HEK293 (cell line): ENCODE measurements around the gene SERINC1.

Experiments used
- CTCF ChIA-PET: fragments of 350-600 bp; formaldehyde crosslinking; extraction: SDS; loops from one replicate; lab custom pipeline; 2021; ENCODE audit warnings: antibody characterized with exemption; lab: Yijun Ruan, JAX
- POLR2A ChIA-PET: fragments of 300-600 bp; formaldehyde crosslinking; extraction: SDS; loops from one replicate; lab custom pipeline; 2020; ENCODE audit warnings: antibody characterized with exemption, inconsistent platforms; lab: Yijun Ruan, JAX
- H3K27ac ChIP-seq: fragments of 200-500 bp; sonication (Bioruptor generic); 2 replicates; pipeline ENCODE4 v1.5.1; 2014; ENCODE audit warnings: low read depth, low read length, control low read depth, inconsistent platforms; ENCODE audit errors: extremely low read depth
- H3K36me3 ChIP-seq, 2 experiments: fragments of 200-500 bp in 1 of 2; sonication (Bioruptor generic) in 1 of 2; 1 replicate in 1 of 2; 2 replicates in 1 of 2; pipeline ENCODE4 v1.5.1; 2014 to 2017; ENCODE audit warnings: inconsistent platforms in 2 of 2, low read length in 2 of 2; ENCODE audit not compliant: control insufficient read depth in 2 of 2, insufficient read depth in 1 of 2
- H3K4me1 ChIP-seq: fragments of 200-500 bp; sonication (Bioruptor generic); 2 replicates; pipeline ENCODE4 v1.5.1; 2014; ENCODE audit warnings: mild to moderate bottlenecking, low read length, inconsistent platforms; ENCODE audit not compliant: control insufficient read depth, insufficient read depth
- H3K4me3 ChIP-seq: 2 replicates; pipeline ENCODE4 v1.5.1; 2011; ENCODE audit warnings: low read depth, mild to moderate bottlenecking, control low read depth, low read length, moderate library complexity
- H3K9me3 ChIP-seq: fragments of 200-500 bp; sonication (Bioruptor generic); 2 replicates; pipeline ENCODE4 v1.5.1; 2014; ENCODE audit warnings: low read depth, low read length, inconsistent platforms; ENCODE audit not compliant: control insufficient read depth, insufficient read depth
- HOXD13 ChIP-seq: sonication (generic); formaldehyde crosslinking; IDR thresholded peaks from 2 replicates; pipeline ENCODE4 v1.8.0; 2022; ENCODE audit warnings: missing genetic modification reagents, borderline replicate concordance
- SCRT1 ChIP-seq: fragments of 450-650 bp; formaldehyde crosslinking; IDR thresholded peaks from 2 replicates; pipeline ENCODE4 v1.5.1; 2016; ENCODE audit warnings: missing biosample characterization, missing genetic modification characterization, borderline replicate concordance
- SCRT2 ChIP-seq: fragments of 450-650 bp; formaldehyde crosslinking; IDR thresholded peaks from 2 replicates; pipeline ENCODE4 v1.5.1; 2016; ENCODE audit warnings: missing biosample characterization, missing genetic modification characterization
- SP7 ChIP-seq: fragments of 450-650 bp; formaldehyde crosslinking; IDR thresholded peaks from 2 replicates; pipeline ENCODE4 v1.5.1; 2016; ENCODE audit warnings: missing biosample characterization, missing genetic modification characterization
- YY1 ChIP-seq: fragments of 450-650 bp; formaldehyde crosslinking; IDR thresholded peaks from 2 replicates; pipeline ENCODE4 v1.5.1; 2018; ENCODE audit warnings: missing biosample characterization, missing genetic modification characterization
- ZNF121 ChIP-seq: fragments of 450-650 bp; formaldehyde crosslinking; IDR thresholded peaks from 2 replicates; pipeline ENCODE4 v1.5.1; 2016; ENCODE audit warnings: missing biosample characterization, missing genetic modification characterization
- ZNF133 ChIP-seq: fragments of 450-650 bp; formaldehyde crosslinking; IDR thresholded peaks from 2 replicates; pipeline ENCODE4 v1.5.1; 2016; ENCODE audit warnings: missing biosample characterization, missing genetic modification characterization
- ZNF184 ChIP-seq: fragments of 450-650 bp; IDR thresholded peaks from 2 replicates; pipeline ENCODE4 v1.5.1; 2018; ENCODE audit warnings: missing biosample characterization, mild to moderate bottlenecking, missing genetic modification characterization
- ZNF239 ChIP-seq: fragments of 450-650 bp; formaldehyde crosslinking; IDR thresholded peaks from 2 replicates; pipeline ENCODE4 v1.5.1; 2016; ENCODE audit warnings: missing biosample characterization, missing genetic modification characterization
- ZNF248 ChIP-seq: fragments of 450-650 bp; formaldehyde crosslinking; IDR thresholded peaks from 2 replicates; pipeline ENCODE4 v1.5.1; 2017; ENCODE audit warnings: missing biosample characterization, missing genetic modification characterization
- ZNF510 ChIP-seq: fragments of 450-650 bp; formaldehyde crosslinking; IDR thresholded peaks from 2 replicates; pipeline ENCODE4 v1.5.1; 2018; ENCODE audit warnings: mild to moderate bottlenecking, missing genetic modification characterization, missing biosample characterization; ENCODE audit not compliant: insufficient replicate concordance
- ZNF768 ChIP-seq: fragments of 450-650 bp; formaldehyde crosslinking; IDR thresholded peaks from 2 replicates; pipeline ENCODE4 v1.5.1; 2018; ENCODE audit warnings: missing biosample characterization, mild to moderate bottlenecking, missing genetic modification characterization
- TF ChIP-seq, protein P1 (sequence below): fragments of 450-650 bp; formaldehyde crosslinking; IDR thresholded peaks from 2 replicates; pipeline ENCODE4 v1.5.1; 2017; ENCODE audit warnings: missing biosample characterization, missing genetic modification characterization
- TF ChIP-seq, protein P2 (sequence below): fragments of 450-650 bp; formaldehyde crosslinking; IDR thresholded peaks from 2 replicates; pipeline ENCODE4 v1.5.1; 2016; ENCODE audit warnings: missing biosample characterization, missing genetic modification characterization, low read depth
- TF ChIP-seq, protein P3 (sequence below): fragments of 450-650 bp; formaldehyde crosslinking; IDR thresholded peaks from 2 replicates; pipeline ENCODE4 v1.5.1; 2017; ENCODE audit warnings: missing biosample characterization, missing genetic modification characterization
- TF ChIP-seq, protein P4 (sequence below): fragments of 450-650 bp; formaldehyde crosslinking; optimal IDR thresholded peaks from 2 replicates; pipeline ENCODE3; 2016; ENCODE audit warnings: missing biosample characterization, mild to moderate bottlenecking, missing genetic modification characterization
- TF ChIP-seq, protein P5 (sequence below): fragments of 450-650 bp; formaldehyde crosslinking; IDR thresholded peaks from 2 replicates; pipeline ENCODE4 v1.5.1; 2017; ENCODE audit warnings: missing biosample characterization, missing genetic modification characterization
- TF ChIP-seq, protein P6 (sequence below): fragments of 450-650 bp; formaldehyde crosslinking; IDR thresholded peaks from 2 replicates; pipeline ENCODE4 v1.5.1; 2017; ENCODE audit warnings: missing biosample characterization, missing genetic modification characterization

The SERINC1 gene

DNA sequence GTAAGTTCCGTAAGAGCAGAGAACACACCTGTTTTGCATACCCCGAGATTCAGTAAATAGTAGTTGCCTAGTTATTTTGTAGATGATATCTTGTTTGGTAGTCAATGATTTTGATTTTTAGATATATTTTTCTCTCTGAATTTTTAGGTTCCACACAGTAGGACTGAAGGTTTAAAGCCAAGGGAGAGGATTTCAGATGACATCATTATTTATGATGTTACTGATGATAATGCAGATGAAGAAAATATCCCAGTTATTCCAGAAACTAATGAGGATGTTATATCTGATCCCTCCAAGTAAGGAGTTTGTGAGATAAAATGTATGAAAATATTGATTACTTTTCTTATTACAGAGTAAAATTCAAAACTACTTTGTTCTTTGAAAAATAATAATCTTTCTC is 49.6 kb downstream of the SERINC1 start:
- CTCF ChIA-PET, result interaction anchor here (0.6 kb wide), 1 partner anchor 237 kb away, joined by 3 read pairs; no protein-coding TSS in a partner anchor
- Histone ChIP-seq H3K4me3 (no peak overlapping the region), H3K36me3 (peaks cover 54 to 93% of the 10 kb centered on the region in 2 experiments)
- TF ChIP-seq, protein P1, sequence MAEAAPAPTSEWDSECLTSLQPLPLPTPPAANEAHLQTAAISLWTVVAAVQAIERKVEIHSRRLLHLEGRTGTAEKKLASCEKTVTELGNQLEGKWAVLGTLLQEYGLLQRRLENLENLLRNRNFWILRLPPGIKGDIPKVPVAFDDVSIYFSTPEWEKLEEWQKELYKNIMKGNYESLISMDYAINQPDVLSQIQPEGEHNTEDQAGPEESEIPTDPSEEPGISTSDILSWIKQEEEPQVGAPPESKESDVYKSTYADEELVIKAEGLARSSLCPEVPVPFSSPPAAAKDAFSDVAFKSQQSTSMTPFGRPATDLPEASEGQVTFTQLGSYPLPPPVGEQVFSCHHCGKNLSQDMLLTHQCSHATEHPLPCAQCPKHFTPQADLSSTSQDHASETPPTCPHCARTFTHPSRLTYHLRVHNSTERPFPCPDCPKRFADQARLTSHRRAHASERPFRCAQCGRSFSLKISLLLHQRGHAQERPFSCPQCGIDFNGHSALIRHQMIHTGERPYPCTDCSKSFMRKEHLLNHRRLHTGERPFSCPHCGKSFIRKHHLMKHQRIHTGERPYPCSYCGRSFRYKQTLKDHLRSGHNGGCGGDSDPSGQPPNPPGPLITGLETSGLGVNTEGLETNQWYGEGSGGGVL (tag by site-specific recombination), result no peak
- TF ChIP-seq, protein P2, sequence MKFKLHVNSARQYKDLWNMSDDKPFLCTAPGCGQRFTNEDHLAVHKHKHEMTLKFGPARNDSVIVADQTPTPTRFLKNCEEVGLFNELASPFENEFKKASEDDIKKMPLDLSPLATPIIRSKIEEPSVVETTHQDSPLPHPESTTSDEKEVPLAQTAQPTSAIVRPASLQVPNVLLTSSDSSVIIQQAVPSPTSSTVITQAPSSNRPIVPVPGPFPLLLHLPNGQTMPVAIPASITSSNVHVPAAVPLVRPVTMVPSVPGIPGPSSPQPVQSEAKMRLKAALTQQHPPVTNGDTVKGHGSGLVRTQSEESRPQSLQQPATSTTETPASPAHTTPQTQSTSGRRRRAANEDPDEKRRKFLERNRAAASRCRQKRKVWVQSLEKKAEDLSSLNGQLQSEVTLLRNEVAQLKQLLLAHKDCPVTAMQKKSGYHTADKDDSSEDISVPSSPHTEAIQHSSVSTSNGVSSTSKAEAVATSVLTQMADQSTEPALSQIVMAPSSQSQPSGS (tag by site-specific recombination), result peak; percentile 73
- TF ChIP-seq, all 188 proteins: peak for 1
- POLR2A ChIA-PET, result no interaction called here
- peaks cover 5% of the 10 kb centered on the region for H3K4me1 ChIP-seq
- no peak overlapping the region for H3K27ac ChIP-seq
- no peaks in the 10 kb centered on the region for H3K9me3 ChIP-seq

DNA sequence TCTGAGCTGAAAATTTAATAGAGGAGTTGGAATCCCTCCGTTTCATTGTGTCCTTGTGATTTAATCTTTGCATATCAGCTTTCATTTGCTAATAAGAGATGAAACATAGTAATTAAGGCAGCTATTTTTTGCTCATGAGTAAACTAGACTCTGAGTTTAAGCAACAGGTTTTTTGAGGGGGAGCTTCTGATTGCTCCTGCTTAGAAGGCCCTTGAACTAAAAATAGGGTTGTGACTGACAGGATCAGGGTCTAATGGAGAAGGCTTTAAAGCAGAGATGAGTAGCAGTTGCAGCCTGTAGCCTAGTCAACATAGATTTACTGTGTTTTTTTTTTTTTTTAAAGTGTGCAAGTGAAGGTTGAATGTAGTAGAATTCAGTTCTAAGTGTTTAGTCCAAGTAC is 54.8 kb downstream of the SERINC1 start:
- peaks cover 52 to 86% of the 10 kb centered on the region in 2 experiments for H3K36me3 ChIP-seq
- H3K27ac ChIP-seq, result no peak overlapping the region
- ChIA-PET POLR2A (interaction anchor here (1.5 kb wide), 1 partner anchor 18 kb away, joined by 6 read pairs; the partner anchor contains the start of gene HSF2), CTCF (interaction anchor here (0.6 to 0.8 kb wide), 2 partner anchors 15 to 24 kb away, joined by 3 to 4 read pairs; no protein-coding TSS in a partner anchor)
- H3K4me3 ChIP-seq, result no peak overlapping the region
- H3K4me1 ChIP-seq, result peaks cover 10% of the 10 kb centered on the region
- TF ChIP-seq YY1 (tag by site-specific recombination), result no peak
- no peak for TF ChIP-seq ZNF121 (tag by site-specific recombination)
- TF ChIP-seq, protein P3, sequence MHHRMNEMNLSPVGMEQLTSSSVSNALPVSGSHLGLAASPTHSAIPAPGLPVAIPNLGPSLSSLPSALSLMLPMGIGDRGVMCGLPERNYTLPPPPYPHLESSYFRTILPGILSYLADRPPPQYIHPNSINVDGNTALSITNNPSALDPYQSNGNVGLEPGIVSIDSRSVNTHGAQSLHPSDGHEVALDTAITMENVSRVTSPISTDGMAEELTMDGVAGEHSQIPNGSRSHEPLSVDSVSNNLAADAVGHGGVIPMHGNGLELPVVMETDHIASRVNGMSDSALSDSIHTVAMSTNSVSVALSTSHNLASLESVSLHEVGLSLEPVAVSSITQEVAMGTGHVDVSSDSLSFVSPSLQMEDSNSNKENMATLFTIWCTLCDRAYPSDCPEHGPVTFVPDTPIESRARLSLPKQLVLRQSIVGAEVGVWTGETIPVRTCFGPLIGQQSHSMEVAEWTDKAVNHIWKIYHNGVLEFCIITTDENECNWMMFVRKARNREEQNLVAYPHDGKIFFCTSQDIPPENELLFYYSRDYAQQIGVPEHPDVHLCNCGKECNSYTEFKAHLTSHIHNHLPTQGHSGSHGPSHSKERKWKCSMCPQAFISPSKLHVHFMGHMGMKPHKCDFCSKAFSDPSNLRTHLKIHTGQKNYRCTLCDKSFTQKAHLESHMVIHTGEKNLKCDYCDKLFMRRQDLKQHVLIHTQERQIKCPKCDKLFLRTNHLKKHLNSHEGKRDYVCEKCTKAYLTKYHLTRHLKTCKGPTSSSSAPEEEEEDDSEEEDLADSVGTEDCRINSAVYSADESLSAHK (tag by site-specific recombination), result no peak
- TF ChIP-seq ZNF248 (tag by site-specific recombination), result no peak
- TF ChIP-seq, protein P4, sequence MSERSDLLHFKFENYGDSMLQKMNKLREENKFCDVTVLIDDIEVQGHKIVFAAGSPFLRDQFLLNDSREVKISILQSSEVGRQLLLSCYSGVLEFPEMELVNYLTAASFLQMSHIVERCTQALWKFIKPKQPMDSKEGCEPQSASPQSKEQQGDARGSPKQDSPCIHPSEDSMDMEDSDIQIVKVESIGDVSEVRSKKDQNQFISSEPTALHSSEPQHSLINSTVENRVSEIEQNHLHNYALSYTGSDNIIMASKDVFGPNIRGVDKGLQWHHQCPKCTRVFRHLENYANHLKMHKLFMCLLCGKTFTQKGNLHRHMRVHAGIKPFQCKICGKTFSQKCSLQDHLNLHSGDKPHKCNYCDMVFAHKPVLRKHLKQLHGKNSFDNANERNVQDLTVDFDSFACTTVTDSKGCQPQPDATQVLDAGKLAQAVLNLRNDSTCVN (tag by site-specific recombination), result no peak
- TF ChIP-seq ZNF768 (tag by site-specific recombination), result no peak
- TF ChIP-seq, protein P5, sequence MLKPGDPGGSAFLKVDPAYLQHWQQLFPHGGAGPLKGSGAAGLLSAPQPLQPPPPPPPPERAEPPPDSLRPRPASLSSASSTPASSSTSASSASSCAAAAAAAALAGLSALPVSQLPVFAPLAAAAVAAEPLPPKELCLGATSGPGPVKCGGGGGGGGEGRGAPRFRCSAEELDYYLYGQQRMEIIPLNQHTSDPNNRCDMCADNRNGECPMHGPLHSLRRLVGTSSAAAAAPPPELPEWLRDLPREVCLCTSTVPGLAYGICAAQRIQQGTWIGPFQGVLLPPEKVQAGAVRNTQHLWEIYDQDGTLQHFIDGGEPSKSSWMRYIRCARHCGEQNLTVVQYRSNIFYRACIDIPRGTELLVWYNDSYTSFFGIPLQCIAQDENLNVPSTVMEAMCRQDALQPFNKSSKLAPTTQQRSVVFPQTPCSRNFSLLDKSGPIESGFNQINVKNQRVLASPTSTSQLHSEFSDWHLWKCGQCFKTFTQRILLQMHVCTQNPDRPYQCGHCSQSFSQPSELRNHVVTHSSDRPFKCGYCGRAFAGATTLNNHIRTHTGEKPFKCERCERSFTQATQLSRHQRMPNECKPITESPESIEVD, result 0 out of 2 replicates have a peak, but pooled peaks have one; percentile 17
- no peak for TF ChIP-seq ZNF133 (tag by site-specific recombination)
- TF ChIP-seq ZNF510, result no peak
- TF ChIP-seq, protein P6, sequence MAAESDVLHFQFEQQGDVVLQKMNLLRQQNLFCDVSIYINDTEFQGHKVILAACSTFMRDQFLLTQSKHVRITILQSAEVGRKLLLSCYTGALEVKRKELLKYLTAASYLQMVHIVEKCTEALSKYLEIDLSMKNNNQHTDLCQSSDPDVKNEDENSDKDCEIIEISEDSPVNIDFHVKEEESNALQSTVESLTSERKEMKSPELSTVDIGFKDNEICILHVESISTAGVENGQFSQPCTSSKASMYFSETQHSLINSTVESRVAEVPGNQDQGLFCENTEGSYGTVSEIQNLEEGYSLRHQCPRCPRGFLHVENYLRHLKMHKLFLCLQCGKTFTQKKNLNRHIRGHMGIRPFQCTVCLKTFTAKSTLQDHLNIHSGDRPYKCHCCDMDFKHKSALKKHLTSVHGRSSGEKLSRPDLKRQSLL (tag by site-specific recombination), result no peak
- peak; percentile 61; the same call in 1 of the 2 replicates for TF ChIP-seq SCRT1 (tag by site-specific recombination)
- TF ChIP-seq ZNF239 (tag by site-specific recombination), result no peak
- TF ChIP-seq HOXD13 (CRISPR knock-in tag), result no peak
- 0 out of 2 replicates have a peak, but pooled peaks have one; percentile 38 for TF ChIP-seq SP7
- TF ChIP-seq SCRT2 (tag by site-specific recombination), result peak; percentile 87
- no peak for TF ChIP-seq ZNF184 (tag by site-specific recombination)
- no peaks in the 10 kb centered on the region for H3K9me3 ChIP-seq
